ENCODE results near the gene MANBA. TPM values are rescaled to one million over a fixed set of nuclear protein-coding genes. Genes with fewer than 3 reads are reported as not detected.

MANBA gene
- total RNA-seq, 1 donor from 2014 or later: 30.6 TPM

Other genes with a start within 250 kb of the MANBA start
- 278 TPM for gene UBE2D3, start 66.6 kb upstream of the MANBA start, total RNA-seq
- 20.5 TPM for gene CISD2, start 108.0 kb upstream of the MANBA start, total RNA-seq

All from sciatic nerve (tissue), 1 donor.